IPS-18a (cell line): ENCODE data around the gene METAP1D.
"Not testable (repeated sequence)": the region's sequence is repeated elsewhere in the genome, so short reads cannot be mapped to it uniquely, and the experiment has no call there.

Experiments
- H3K27ac ChIP-seq: one replicate; pipeline ENCODE4 v1.5.1; 2013; ENCODE audit warnings: low read length
- H3K27me3 ChIP-seq: one replicate; pipeline ENCODE4 v1.6.1; 2013; ENCODE audit warnings: mild to moderate bottlenecking, low read length; ENCODE audit not compliant: control insufficient read depth, insufficient read depth
- H3K36me3 ChIP-seq: one replicate; pipeline ENCODE4 v1.6.1; 2013; ENCODE audit warnings: low read depth, low read length; ENCODE audit not compliant: control insufficient read depth
- H3K4me1 ChIP-seq: one replicate; pipeline ENCODE4 v1.6.1; 2013; ENCODE audit warnings: low read depth, low read length; ENCODE audit not compliant: control insufficient read depth
- H3K4me3 ChIP-seq: one replicate; pipeline ENCODE4 v1.5.1; 2013; ENCODE audit warnings: low read length
- H3K9ac ChIP-seq: one replicate; pipeline ENCODE4 v1.6.1; 2013; ENCODE audit warnings: mild to moderate bottlenecking, low read length, moderate library complexity
- H3K9me3 ChIP-seq: one replicate; pipeline ENCODE4 v1.6.1; 2013; ENCODE audit warnings: low read depth, low read length; ENCODE audit not compliant: control insufficient read depth

METAP1D gene

DNA sequence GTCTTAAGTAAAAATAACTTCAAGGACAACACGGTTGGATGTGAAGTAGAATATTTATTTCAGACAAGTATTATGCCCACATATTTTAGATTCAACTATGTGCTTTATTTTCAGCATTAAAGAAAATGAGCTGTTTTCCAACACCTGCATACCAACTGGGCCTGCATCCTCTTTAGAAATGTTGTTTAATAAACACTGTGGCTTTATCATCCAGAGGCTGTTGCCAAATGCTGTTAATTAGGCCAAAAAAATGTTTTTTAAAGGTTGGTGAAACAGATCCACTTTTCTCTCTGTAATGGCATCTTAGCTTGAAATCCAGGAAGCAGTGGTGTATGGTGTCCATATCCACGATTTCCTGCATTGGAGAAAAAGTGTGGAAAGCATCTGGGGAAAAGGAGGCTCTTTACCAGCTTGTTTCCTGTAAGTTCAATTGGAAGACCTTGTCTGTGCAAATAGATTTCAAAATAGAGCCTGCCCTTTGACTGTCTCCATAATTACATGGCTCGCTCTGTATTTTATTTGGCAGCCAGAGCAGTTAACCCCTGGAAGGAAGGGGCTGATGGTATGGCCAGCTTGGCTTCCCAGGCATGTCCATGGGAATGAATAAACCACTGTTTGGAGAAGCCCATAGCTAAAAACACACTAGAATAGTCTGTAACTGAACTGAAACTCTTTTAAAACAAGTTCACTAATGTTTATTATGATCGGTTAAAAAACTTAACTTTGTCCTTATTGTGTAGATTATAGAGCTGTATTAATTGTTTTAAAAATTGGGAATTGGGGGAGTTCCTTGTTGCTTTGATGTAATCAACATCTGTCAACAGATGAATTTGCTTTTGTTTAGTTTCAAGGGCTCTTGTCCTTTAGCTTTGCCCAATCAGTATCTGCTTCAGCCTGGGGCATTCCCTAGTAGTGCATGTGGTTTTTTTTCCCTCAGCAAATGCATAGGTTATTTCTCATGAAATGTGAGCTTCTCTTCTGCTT lies 52.5 kb downstream of the METAP1D start:
- Histone ChIP-seq H3K27me3 (no peaks in the 10 kb centered on the region), H3K9me3 (no peaks in the 10 kb centered on the region), H3K4me3 (no peak overlapping the region), H3K4me1 (no peaks in the 10 kb centered on the region), H3K36me3 (no peaks in the 10 kb centered on the region), H3K27ac (no peak overlapping the region), H3K9ac (no peak overlapping the region)

GRCh38 chr2:172053486-172053885 lies 53.7 kb downstream of the METAP1D start:
- H3K9ac ChIP-seq, result no peak overlapping the region
- no peak overlapping the region for H3K4me3 ChIP-seq
- H3K9me3 ChIP-seq, result no peaks in the 10 kb centered on the region
- H3K4me1 ChIP-seq, result no peaks in the 10 kb centered on the region
- H3K27me3 ChIP-seq, result no peaks in the 10 kb centered on the region
- H3K36me3 ChIP-seq, result no peaks in the 10 kb centered on the region
- no peak overlapping the region for H3K27ac ChIP-seq

DNA sequence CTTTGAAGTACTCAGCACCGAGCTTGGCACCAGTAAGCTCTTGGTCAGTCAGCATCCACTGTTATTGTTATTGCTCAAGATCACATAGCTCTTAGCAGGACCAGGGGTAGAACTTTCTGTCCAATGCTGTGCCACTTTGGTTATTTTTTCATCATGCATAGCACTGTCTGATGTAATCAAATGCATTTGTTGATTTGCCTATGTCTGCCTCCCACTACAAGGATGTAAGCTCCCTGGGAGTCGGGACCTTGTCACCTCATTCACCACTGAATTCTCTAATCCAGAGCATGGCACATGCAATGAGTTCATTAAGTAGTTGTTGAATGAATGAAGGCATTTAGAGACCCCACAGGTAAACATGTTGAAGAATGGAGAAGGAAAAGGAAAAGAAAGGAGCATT lies 56.5 kb downstream of the METAP1D start:
- no peaks in the 10 kb centered on the region for H3K4me1 ChIP-seq
- H3K9me3 ChIP-seq, result no peaks in the 10 kb centered on the region
- H3K36me3 ChIP-seq, result no peaks in the 10 kb centered on the region
- no peak overlapping the region for H3K9ac ChIP-seq
- H3K4me3 ChIP-seq, result no peak overlapping the region
- no peak overlapping the region for H3K27ac ChIP-seq
- H3K27me3 ChIP-seq, result no peaks in the 10 kb centered on the region

DNA sequence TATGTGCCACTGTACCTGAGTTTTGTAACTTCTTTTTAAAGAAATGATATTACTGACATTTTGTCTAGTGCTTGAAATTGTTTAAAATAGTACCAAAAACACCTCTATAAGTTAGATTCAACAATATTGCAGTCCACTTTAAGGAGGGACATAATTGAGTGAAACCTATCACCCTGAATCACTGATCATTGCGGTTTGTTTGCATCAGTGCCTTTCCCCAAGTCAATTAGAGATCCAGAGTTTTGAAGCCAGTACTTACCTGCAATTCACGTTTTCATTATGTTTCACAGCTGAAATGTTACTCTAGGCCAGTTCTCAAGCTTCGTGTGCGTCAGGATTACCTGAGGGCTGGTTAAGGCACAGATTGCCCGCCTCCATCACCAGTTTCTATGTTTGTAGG lies 58.9 kb downstream of the METAP1D start:
- Histone ChIP-seq H3K9ac (no peak overlapping the region), H3K27me3 (no peaks in the 10 kb centered on the region), H3K4me1 (no peaks in the 10 kb centered on the region), H3K36me3 (no peaks in the 10 kb centered on the region), H3K9me3 (no peaks in the 10 kb centered on the region), H3K27ac (no peak overlapping the region), H3K4me3 (no peak overlapping the region)

DNA sequence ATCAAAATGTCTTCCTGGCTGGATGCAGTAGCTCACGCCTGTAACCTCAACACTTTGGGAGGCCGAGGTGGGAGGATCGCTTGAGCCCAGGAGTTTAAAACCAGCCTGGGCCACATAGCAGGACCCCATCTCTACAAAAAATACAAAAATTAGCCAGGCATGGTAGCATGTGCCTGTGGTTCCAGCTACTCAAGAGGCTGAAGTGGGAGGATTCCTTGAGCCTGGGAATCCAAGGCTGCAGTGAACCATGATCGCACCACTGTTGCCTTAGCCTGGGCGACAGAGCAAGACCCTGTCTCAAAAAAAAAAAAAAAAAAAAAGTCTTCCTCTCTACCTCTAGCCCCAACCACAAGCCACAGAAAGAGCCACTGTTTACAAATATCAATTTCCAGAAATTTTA lies 60.4 kb downstream of the METAP1D start:
- H3K9me3 ChIP-seq, H3K4me1 ChIP-seq: not testable (repeated sequence)

GRCh38 chr2:172062402-172063004 lies 62.8 kb downstream of the METAP1D start:
- H3K36me3 ChIP-seq, result no peaks in the 10 kb centered on the region
- no peak overlapping the region for H3K27ac ChIP-seq
- no peak overlapping the region for H3K9ac ChIP-seq
- no peaks in the 10 kb centered on the region for H3K27me3 ChIP-seq
- no peaks in the 10 kb centered on the region for H3K4me1 ChIP-seq
- H3K4me3 ChIP-seq, result no peak overlapping the region
- H3K9me3 ChIP-seq, result no peaks in the 10 kb centered on the region

More for the DNA sequence above, 60.4 kb downstream of the METAP1D start:
- H3K36me3 ChIP-seq, H3K4me3 ChIP-seq, H3K27ac ChIP-seq, H3K9ac ChIP-seq, H3K27me3 ChIP-seq: not testable (repeated sequence)

GRCh38 chr2:172063446-172063845 lies 63.7 kb downstream of the METAP1D start:
- H3K36me3 ChIP-seq, result no peaks in the 10 kb centered on the region
- H3K27me3 ChIP-seq, result no peaks in the 10 kb centered on the region
- no peak overlapping the region for H3K27ac ChIP-seq
- no peaks in the 10 kb centered on the region for H3K9me3 ChIP-seq
- no peak overlapping the region for H3K9ac ChIP-seq
- H3K4me3 ChIP-seq, result no peak overlapping the region
- H3K4me1 ChIP-seq, result no peaks in the 10 kb centered on the region

GRCh38 chr2:172065111-172065510 lies 65.4 kb downstream of the METAP1D start:
- Histone ChIP-seq H3K27me3 (no peaks in the 10 kb centered on the region), H3K27ac (no peak overlapping the region), H3K9me3 (no peaks in the 10 kb centered on the region), H3K4me1 (no peaks in the 10 kb centered on the region), H3K9ac (no peak overlapping the region), H3K4me3 (no peak overlapping the region), H3K36me3 (no peaks in the 10 kb centered on the region)

DNA sequence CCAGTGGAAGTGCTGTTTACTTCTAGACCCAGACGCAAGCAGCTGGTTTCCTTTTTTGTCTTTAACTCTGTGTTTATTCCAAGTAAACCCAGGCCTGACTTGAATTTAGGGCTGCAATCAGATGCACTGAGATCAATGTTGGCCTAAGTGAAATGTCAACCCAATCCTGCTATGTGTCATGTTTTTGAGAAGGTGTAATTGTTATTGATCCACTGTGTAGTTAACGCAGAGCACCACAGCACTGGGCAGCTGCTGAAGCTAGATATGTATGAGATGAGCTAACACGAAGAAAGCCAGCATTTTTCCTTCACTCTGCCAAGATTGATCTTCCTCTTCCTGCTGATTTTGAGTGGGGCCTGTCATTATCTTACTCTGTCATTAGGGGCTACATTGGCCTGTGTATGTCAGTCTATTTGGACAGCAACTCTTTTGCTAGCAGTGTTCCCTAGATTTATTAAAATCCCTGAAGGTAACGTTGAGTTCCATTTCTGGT lies 66.7 kb downstream of the METAP1D start:
- no peaks in the 10 kb centered on the region for H3K4me1 ChIP-seq
- H3K27me3 ChIP-seq, result no peaks in the 10 kb centered on the region
- H3K4me3 ChIP-seq, result no peak overlapping the region
- no peak overlapping the region for H3K27ac ChIP-seq
- no peaks in the 10 kb centered on the region for H3K9me3 ChIP-seq
- no peak overlapping the region for H3K9ac ChIP-seq
- no peaks in the 10 kb centered on the region for H3K36me3 ChIP-seq

DNA sequence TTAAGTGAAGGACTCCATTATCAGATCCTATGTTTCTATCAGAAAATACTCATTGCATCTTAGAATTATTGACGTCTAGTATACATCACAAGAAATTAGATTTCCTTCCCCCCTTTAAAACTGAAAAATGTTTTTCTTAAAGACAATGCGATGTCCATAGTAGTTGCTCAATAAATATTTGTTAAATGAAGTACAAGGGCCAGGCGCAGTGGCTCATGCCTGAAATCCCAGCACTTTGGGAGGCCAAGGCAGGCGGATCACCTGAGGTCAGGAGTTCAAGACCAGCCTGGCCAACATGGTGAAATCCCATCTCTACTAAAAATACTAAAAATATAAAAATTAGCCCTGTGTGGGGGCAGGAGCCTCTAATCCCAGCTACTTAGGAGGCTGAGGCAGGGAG lies 68.2 kb downstream of the METAP1D start:
- H3K27me3 ChIP-seq, H3K36me3 ChIP-seq, H3K4me1 ChIP-seq, H3K27ac ChIP-seq, H3K4me3 ChIP-seq, H3K9me3 ChIP-seq, H3K9ac ChIP-seq: not testable (repeated sequence)

GRCh38 chr2:172070936-172071335 lies 71.2 kb downstream of the METAP1D start:
- H3K9ac ChIP-seq, result no peak overlapping the region
- no peaks in the 10 kb centered on the region for H3K36me3 ChIP-seq
- H3K4me1 ChIP-seq, result no peaks in the 10 kb centered on the region
- no peak overlapping the region for H3K4me3 ChIP-seq
- H3K27me3 ChIP-seq, result peaks cover 5% of the 10 kb centered on the region
- no peak overlapping the region for H3K27ac ChIP-seq
- no peaks in the 10 kb centered on the region for H3K9me3 ChIP-seq
